Measurements from ENCODE around the gene MYBL2.
"Not testable (repeated sequence)": the region's sequence is repeated elsewhere in the genome, so short reads cannot be mapped to it uniquely, and the experiment has no call there.

The MYBL2 gene

DNA sequence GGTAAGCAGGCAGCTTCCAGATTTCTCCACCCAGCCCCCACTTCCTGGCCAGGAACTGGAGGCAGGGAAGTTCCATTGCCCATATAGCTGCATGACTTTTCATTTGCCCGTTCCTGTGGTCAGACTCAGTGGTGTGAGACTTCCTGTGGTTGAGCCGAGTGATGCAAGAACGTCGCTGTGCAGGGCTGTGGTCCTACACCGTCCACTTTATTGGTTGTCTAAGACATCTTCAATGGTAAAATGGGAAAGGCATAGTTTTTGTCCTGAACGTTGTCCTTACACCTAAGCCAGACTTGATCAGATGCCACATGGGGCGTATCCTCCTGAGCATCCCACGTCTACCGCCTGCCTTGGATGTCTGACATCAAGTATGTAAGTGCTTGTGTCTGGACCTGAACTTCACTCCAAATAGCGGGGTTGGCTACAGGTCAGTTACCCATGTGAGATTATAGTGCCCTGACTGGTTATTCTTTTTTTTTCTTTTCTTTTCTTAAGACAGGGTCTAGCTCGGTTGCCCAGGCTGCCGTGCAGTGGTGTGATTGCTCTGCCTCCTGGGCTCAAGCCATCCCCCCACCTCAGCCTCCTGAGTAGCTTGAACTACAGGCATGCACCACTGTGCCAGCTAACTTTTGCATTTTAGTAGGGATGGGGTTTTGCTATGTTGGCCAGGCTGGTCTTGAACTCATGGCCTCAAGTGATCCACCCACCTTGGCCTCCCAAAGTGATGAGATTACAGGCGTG is 85.8 kb downstream of the MYBL2 start:
- peak; percentile 69 for DNase-seq

DNA sequence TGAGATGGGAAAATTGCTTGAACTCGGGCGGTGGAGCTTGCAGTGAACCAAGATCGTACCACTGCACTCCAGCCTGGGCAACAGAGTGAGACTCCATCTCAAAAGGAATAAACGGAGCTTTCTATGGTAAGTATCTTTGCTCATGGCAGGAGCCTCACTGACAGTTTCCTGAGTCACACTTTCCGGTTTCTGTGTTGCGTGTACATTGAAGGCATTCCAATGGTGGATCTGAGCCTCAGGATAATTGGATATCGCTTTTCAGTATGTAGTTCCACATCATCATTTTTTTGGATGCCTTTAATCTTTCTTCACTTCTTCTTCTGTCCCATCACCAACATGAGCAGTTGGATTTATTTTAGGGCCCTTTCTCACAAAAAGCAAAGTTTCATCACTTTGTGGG is 88.5 kb downstream of the MYBL2 start:
- DNase-seq, result no peak

DNA sequence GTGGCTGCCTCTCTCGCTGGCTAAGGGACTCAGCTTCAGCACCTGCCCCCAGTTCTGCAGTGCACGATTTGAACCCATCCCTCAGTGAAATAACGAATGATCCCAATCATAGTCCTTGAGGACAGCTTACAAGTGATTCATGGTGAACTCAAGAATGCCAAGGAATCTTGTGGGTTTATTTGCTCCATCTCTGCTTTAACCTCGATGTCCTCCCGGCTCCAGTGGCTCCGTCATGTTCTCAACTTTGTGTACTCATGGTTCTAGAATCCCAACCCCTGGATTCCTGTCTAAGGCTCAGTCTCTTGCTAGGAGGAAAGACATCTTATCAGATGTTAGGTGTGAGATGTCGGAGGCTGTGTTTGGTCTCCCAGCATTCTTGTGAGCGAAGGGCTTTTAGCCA is 88.9 kb downstream of the MYBL2 start:
- no peak for DNase-seq

DNA sequence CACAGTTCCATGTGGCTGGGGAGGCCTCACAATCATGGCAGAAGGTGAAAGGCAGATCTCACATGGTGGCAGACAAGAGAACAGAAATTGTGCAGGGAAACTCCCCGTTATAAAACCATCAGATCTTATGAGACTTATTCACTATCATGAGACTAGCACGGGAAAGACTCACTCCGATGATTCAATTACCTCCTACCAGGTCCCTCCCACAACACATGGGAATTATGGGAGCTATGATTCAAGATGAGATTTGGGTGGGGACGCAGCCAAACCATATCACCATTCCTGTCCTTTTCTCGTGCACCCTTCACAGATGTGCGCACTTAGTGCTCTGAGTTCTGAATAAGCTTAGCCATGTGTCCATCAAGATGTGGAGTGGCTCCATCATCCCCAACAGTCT is 91.0 kb downstream of the MYBL2 start:
- not testable (repeated sequence) for DNase-seq

DNA sequence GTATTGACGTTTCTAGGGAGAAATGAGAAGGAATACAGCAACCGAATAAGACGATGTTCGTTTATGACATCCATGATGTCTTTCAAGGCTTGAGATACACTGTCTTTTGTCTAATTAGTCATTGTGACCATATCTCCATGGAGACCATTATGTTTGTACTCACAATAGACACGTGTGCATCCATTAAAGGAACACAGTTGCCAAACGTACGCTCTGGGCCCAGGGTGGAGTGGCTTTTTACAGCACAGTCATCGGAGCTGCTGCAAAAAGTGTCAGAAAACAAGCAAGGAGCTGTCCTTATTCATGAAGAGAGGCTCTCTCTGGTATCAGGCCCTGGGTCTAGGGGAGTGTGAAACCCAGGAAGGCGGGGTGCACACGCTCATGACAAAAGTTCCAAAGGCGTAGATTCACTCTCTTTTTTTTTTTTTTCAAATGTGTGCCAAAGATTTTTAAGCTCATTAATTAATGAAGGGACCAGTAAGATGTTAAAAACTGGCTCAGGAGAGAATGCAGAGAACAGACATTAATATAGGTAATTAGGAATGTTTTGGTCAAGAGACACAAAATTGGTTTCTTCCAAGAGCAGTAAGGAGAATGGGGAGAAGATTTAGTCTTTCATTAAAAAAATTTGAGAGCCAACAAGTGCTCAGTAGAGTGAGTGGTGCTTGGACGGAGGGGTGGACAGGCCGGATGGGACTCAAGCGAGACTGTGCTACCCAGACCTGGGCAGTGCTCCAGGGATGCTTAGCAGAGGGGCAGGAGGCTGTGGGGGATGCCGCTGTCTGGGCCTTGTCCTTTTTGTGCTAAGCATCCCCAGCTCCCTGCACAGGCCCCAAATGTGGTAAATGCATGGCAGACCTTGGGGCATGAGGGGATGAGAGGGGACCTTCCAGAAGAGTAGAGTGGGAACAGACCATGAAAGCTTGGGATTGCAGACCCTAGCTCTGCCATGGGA is 94.7 kb downstream of the MYBL2 start:
- DNase-seq, result no peak

DNA sequence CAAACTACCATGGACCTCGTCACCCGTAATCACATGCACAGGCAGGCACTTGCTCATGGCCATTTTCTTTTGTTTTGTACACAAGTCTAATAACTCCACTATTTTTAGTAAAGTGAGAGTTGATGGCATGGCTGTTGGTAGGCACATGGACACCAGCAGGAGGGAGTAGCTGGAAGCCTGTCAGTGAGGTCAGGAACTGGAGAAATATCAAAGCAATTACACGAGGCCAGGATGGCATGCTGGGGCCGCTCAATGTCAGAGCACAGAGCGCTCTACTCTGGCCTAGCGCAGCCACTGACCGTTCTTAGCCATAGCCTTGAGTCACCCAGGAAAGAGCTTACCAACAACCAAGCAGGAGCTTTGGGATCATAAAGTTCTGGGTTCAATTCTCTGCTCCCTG is 96.0 kb downstream of the MYBL2 start:
- no peak for DNase-seq

DNA sequence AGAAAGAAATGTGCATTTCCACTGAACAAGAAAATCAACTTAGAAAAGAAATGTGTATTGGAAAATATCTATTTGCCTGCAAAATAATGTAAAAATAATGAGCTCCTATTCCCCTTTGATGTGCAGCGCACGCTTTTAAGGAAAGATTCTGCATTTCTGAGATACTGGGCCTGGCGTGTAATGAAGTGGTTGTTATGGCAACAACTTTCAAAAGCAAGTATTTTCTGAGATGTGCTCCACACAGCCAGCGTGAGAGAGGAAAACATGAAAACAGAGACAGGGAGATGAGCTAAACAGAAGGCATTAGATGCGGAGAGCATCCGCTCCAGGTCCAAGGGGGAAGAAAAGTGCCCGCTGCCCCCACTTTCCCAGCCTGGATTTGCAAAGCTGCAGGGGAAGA is 99.0 kb downstream of the MYBL2 start:
- no peak for DNase-seq

Measured in activated CD8-positive, alpha-beta memory T cell treated with anti-CD3 and anti-CD28 coated beads, Interleukin-2, amount 50 U/mL, for 48 hours (primary cell).